Astrocyte of the cerebellum (primary cell): ENCODE measurements around the gene TTC28.

Source experiments
- DNase-seq: peaks from one replicate; pipeline ENCODE4 v3.0.0-alpha.2; 2011; ENCODE audit warnings: low read depth
- H3K4me3 ChIP-seq: 2 replicates; pipeline ENCODE4 v1.5.1; 2011; ENCODE audit warnings: mild to moderate bottlenecking, low read depth, low read length, moderate library complexity
- in situ Hi-C: cut with HindIII; loops from 2 replicates; pipeline ENCODE4 v1.10.0; 2017; ENCODE audit warnings: low sequenced_read_pairs
- TF ChIP-seq, protein P1 (sequence below): IDR thresholded peaks from 2 replicates; pipeline ENCODE4 v1.5.1; 2012; ENCODE audit warnings: low read length, low read depth, moderate library complexity, mild to moderate bottlenecking; ENCODE audit errors: missing control alignments

TTC28 gene

DNA sequence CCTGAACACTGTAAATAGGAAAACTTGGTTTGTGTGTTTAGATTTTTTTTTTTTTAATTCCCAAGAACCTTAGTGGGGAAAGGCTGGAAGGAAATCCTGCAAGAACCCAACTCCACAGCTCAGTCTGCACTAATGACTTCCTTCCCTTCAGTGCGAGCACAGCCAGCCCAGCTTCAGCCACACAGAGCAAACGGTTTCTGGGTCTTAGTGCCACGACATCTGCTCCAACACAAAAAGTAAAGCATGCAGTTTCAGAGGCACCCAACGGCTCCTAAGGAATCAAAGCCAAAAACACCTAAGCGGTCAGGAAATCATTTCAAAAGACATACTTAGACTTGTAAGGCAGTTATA, 236.1 kb downstream of the TTC28 start:
- peak overlapping the region; percentile 52 for H3K4me3 ChIP-seq
- peak; percentile 59 for DNase-seq

DNA sequence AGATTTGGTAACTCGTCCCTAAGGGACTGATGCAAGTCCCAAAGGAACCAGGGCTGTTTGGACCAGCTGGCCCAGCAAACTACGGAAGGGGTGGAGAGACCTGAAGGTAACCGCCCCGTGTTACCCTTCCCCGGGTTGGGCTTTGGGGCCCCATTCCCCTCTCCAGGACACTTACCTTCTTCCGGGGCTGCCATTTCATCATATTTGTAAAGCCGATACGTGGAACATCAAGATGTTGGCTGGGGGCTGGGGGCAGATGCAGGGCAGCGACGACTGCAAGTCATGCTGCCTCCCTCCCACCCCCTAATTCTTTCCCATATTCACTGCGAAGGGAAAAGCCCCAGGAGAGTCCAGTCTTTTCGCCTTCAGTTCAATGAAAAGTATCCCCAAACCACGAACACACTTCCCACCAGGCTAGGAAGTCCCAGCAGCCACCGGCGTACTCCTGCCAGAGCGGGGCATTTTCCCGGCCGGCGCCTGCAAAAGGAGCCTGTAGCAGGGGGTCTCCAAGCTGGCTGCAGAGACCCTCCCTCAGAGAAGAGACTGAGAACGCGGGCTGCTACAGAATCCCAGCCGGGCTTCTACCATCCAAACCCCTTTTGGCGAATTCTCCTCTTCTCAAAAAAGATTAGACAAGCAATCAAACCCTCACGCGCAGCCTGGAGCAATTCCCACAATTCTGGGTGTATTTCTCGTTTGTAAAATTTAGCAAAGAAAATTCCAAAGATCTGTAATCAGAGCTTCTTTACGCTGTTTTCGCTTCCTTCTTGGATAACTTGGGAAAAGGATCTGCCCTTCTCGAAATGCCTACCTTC, 236.7 kb downstream of the TTC28 start:
- TF ChIP-seq, protein P1, sequence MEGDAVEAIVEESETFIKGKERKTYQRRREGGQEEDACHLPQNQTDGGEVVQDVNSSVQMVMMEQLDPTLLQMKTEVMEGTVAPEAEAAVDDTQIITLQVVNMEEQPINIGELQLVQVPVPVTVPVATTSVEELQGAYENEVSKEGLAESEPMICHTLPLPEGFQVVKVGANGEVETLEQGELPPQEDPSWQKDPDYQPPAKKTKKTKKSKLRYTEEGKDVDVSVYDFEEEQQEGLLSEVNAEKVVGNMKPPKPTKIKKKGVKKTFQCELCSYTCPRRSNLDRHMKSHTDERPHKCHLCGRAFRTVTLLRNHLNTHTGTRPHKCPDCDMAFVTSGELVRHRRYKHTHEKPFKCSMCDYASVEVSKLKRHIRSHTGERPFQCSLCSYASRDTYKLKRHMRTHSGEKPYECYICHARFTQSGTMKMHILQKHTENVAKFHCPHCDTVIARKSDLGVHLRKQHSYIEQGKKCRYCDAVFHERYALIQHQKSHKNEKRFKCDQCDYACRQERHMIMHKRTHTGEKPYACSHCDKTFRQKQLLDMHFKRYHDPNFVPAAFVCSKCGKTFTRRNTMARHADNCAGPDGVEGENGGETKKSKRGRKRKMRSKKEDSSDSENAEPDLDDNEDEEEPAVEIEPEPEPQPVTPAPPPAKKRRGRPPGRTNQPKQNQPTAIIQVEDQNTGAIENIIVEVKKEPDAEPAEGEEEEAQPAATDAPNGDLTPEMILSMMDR, result no peak
- DNase-seq, result no peak

More for the DNA sequence above, 236.1 kb downstream of the TTC28 start:
- in situ Hi-C loops, result no loop called here
- TF ChIP-seq, protein P1, result no peak

DNA sequence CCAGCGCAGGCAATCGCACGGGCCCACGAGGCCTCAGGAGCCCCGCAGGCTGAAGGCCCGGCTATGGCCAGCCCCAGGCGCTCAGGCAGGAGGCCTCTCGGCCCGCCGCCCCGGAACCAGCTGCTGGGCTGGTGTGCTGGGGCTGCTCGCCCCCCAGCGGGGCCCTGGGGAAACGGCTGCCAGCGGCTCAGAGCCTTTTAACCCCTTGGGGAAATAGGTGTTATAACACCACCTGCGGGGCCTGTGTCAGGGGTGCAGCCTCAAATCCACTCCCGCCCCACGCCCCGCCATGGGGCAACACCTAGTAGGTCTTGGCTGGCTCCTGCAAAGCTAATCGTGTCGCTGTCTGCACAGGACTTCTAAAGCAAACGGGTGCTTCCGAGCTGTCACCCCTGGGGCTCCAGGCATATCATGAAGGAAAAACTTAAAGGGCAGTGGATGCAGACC, 237.4 kb downstream of the TTC28 start:
- in situ Hi-C loops, result no loop called here
- H3K4me3 ChIP-seq, result peak overlapping the region; percentile 52
- peak; percentile 37 for DNase-seq
- TF ChIP-seq, protein P1, result peak; percentile 72

More for the DNA sequence above, 236.7 kb downstream of the TTC28 start:
- in situ Hi-C loops, result no loop called here
- H3K4me3 ChIP-seq, result peak overlapping the region; percentile 52

- TF ChIP-seq, protein P1, result no peak
- in situ Hi-C loops, result no loop called here
- H3K4me3 ChIP-seq, result peak overlapping the region; percentile 52
- DNase-seq, result no peak
Observed at GRCh38 chr22:28441720-28442263, 237.8 kb downstream of the TTC28 start.

GRCh38 chr22:28440592-28441390, 238.8 kb downstream of the TTC28 start:
- in situ Hi-C loops, result no loop called here
- no peak overlapping the region for H3K4me3 ChIP-seq
- peak; percentile 78 for DNase-seq
- TF ChIP-seq, protein P1, result no peak

DNA sequence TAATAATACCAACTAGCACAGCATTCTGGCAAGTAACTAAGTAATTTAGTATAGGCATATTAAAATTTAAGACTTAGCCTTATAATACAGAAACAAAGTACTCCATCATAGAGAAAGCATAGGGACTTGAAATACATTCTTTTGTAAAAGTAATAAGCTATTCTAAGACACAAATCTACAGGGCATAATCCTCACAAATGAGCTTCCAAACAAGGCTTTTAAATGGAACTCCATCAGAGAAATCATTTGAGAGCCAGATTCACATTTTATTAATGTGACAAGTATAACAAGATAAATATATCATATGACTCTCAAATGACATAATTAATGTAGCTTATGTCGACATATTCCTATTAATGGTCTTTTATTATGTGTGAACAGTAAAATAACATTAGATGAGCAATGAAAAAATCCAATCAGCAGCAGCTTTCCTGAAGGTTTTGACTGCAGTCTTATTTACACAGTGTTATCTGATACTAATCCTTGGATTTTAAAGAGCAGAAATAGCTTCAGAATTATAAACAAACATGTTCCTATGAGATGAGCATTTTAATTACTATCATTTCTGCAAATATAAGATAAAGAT, 241.4 kb downstream of the TTC28 start:
- TF ChIP-seq, protein P1, result no peak
- H3K4me3 ChIP-seq, result no peak overlapping the region
- DNase-seq, result no peak
- in situ Hi-C loops, result loop anchor here (10.0 kb wide), 1 partner anchor 193 kb away; no protein-coding TSS in a partner anchor
